ENCODE data around the gene CAMTA1.

Gene CAMTA1

GRCh38 chr1:7468248-7468647 lies 683.0 kb downstream of the CAMTA1 start:
- DNase-seq (no peak), ATAC-seq (ENCODE audit: insufficient read depth, low read depth) (no peak)
- Histone ChIP-seq H2AFZ (ENCODE audit: low read depth, low read length) (no peak overlapping the region), H3K9ac (ENCODE audit: low read depth, low read length) (no peak overlapping the region), H3K27me3 (ENCODE audit: insufficient read depth, low read length, poor library complexity) (no peaks in the 10 kb centered on the region), H3K4me3 (ENCODE audit: low read depth in 1 of 2, low read length in 2 of 2) (no peak overlapping the region), H3K4me1 (ENCODE audit: insufficient read depth, low read length) (no peaks in the 10 kb centered on the region), H3K36me3 (ENCODE audit: insufficient read depth, low read length) (no peaks in the 10 kb centered on the region), H3K79me2 (ENCODE audit: insufficient read depth, low read length) (no peaks in the 10 kb centered on the region), H3K27ac (ENCODE audit: low read length) (no peak overlapping the region), H4K20me1 (ENCODE audit: insufficient read depth, low read length) (peaks cover 15% of the 10 kb centered on the region; the same call in 1 of the 2 replicates), H3K9me3 (ENCODE audit: insufficient read depth, low read length, severe bottlenecking) (no peaks in the 10 kb centered on the region), H3K4me2 (ENCODE audit: insufficient read depth, low read length) (no peak overlapping the region)
- TF ChIP-seq EZH2 (IDR thresholded peaks at IDR 0.05; ENCODE audit: borderline replicate concordance, low read depth, low read length, severe bottlenecking) (no peak), CTCF (IDR thresholded peaks at IDR 0.05; ENCODE audit: borderline replicate concordance, extremely low read depth, low read length, poor library complexity, severe bottlenecking) (no peak)

GRCh38 chr1:7469255-7469938 lies 684.1 kb downstream of the CAMTA1 start:
- Histone ChIP-seq H2AFZ (ENCODE audit: low read depth, low read length) (no peak overlapping the region), H3K4me3 (ENCODE audit: low read depth in 1 of 2, low read length in 2 of 2) (no peak overlapping the region), H3K9me3 (ENCODE audit: insufficient read depth, low read length, severe bottlenecking) (no peaks in the 10 kb centered on the region), H3K4me2 (ENCODE audit: insufficient read depth, low read length) (no peak overlapping the region), H3K36me3 (ENCODE audit: insufficient read depth, low read length) (no peaks in the 10 kb centered on the region), H3K79me2 (ENCODE audit: insufficient read depth, low read length) (no peaks in the 10 kb centered on the region), H3K27me3 (ENCODE audit: insufficient read depth, low read length, poor library complexity) (no peaks in the 10 kb centered on the region), H3K27ac (ENCODE audit: low read length) (no peak overlapping the region), H3K9ac (ENCODE audit: low read depth, low read length) (no peak overlapping the region), H4K20me1 (ENCODE audit: insufficient read depth, low read length) (peaks cover 17% of the 10 kb centered on the region; the same call in 1 of the 2 replicates), H3K4me1 (ENCODE audit: insufficient read depth, low read length) (no peaks in the 10 kb centered on the region)
- no peak for TF ChIP-seq CTCF (IDR thresholded peaks at IDR 0.05; ENCODE audit: borderline replicate concordance, extremely low read depth, low read length, poor library complexity, severe bottlenecking)
- no peak for TF ChIP-seq EZH2 (IDR thresholded peaks at IDR 0.05; ENCODE audit: borderline replicate concordance, low read depth, low read length, severe bottlenecking)
- ATAC-seq (ENCODE audit: insufficient read depth, low read depth) (no peak), DNase-seq (no peak)

- Histone ChIP-seq H3K4me2 (ENCODE audit: insufficient read depth, low read length) (no peak overlapping the region), H3K9ac (ENCODE audit: low read depth, low read length) (no peak overlapping the region), H3K36me3 (ENCODE audit: insufficient read depth, low read length) (no peaks in the 10 kb centered on the region), H2AFZ (ENCODE audit: low read depth, low read length) (no peak overlapping the region), H3K9me3 (ENCODE audit: insufficient read depth, low read length, severe bottlenecking) (no peaks in the 10 kb centered on the region), H3K4me1 (ENCODE audit: insufficient read depth, low read length) (no peaks in the 10 kb centered on the region), H3K27me3 (ENCODE audit: insufficient read depth, low read length, poor library complexity) (no peaks in the 10 kb centered on the region), H3K27ac (ENCODE audit: low read length) (no peak overlapping the region), H4K20me1 (ENCODE audit: insufficient read depth, low read length) (peaks cover 18% of the 10 kb centered on the region), H3K79me2 (ENCODE audit: insufficient read depth, low read length) (no peaks in the 10 kb centered on the region), H3K4me3 (ENCODE audit: low read depth in 1 of 2, low read length in 2 of 2) (no peak overlapping the region)
- TF ChIP-seq CTCF (IDR thresholded peaks at IDR 0.05; ENCODE audit: borderline replicate concordance, extremely low read depth, low read length, poor library complexity, severe bottlenecking) = no peak
- TF ChIP-seq EZH2 (IDR thresholded peaks at IDR 0.05; ENCODE audit: borderline replicate concordance, low read depth, low read length, severe bottlenecking) = no peak
- ATAC-seq (ENCODE audit: insufficient read depth, low read depth) (no peak), DNase-seq (no peak)
Observed at GRCh38 chr1:7470904-7471638, 685.8 kb downstream of the CAMTA1 start.

All from DND-41 (cell line).